Chondrocyte (in vitro differentiated cells): ENCODE results near the gene PLB1. TPM values are rescaled to one million over a fixed set of nuclear protein-coding genes. Genes with fewer than 3 reads are reported as not detected.
A peak's percentile ranks its signal among the peaks of the same experiment; 100 is the strongest.

Source experiments
- DNase-seq: peaks from one replicate; pipeline ENCODE4 v3.0.0; 2021; ENCODE audit warnings: mixed read lengths, low spot score
- H3K27ac Mint-ChIP-seq: one replicate; pipeline ENCODE4 v1.8.0; 2021; ENCODE audit warnings: mild to moderate bottlenecking, moderate library complexity, mixed read lengths; ENCODE audit not compliant: unreplicated experiment
- H3K27me3 Mint-ChIP-seq: 2 replicates; pipeline ENCODE4 v1.8.0; 2021; ENCODE audit warnings: low read depth, mixed read lengths
- H3K36me3 Mint-ChIP-seq: 2 replicates; pipeline ENCODE4 v1.8.0; 2021; ENCODE audit warnings: low read depth, mixed read lengths
- H3K4me1 Mint-ChIP-seq: 2 replicates; pipeline ENCODE4 v1.8.0; 2021; ENCODE audit warnings: low read depth, mild to moderate bottlenecking, mixed read lengths
- H3K4me3 Mint-ChIP-seq: one replicate; pipeline ENCODE4 v1.8.0; 2021; ENCODE audit warnings: mild to moderate bottlenecking, moderate library complexity, mixed read lengths; ENCODE audit not compliant: unreplicated experiment
- H3K9me3 Mint-ChIP-seq: 2 replicates; pipeline ENCODE4 v1.8.0; 2021; ENCODE audit warnings: low read depth, mixed read lengths
- total RNA-seq: library from RNA; stranded (reverse); gene quantifications from 3 replicates; pipeline ENCODE4 v1.2.1, GENCODE V29; 2021
- TF ChIP-seq, protein P1 (sequence below): fragments of 200-600 bp; sonication (generic); IDR thresholded peaks from 2 replicates; pipeline ENCODE4 v1.5.0; 2021; ENCODE audit warnings: antibody characterized with exemption, mild to moderate bottlenecking, moderate library complexity

PLB1 gene
- total RNA-seq, 1 donor from 2014 or later: 4.4 TPM

DNA sequence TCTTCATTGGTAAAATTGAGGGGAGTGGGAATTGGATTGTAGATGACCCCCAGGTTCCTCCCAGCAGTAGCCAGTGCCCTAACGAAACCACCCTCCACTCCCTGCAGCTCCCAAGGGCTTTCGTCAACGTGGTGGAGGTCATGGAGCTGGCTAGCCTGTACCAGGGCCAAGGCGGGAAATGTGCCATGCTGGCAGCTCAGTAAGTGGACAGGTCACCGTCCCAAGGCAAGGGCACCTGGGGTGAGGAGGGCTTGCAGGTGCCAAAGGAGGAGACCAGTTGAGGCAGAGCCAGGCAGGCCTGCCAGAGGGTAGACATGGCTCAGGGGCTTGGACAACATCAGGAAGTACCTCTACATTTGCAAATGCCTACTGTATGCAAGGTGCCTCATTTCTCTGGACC, 133.1 kb downstream of the PLB1 start:
- no peak for DNase-seq
- Mint-ChIP-seq H3K36me3 (no peaks in the 10 kb centered on the region), H3K9me3 (no peaks in the 10 kb centered on the region), H3K4me1 (peaks cover 77% of the 10 kb centered on the region), H3K4me3 (no peak overlapping the region), H3K27ac (no peak overlapping the region), H3K27me3 (no peaks in the 10 kb centered on the region)
- TF ChIP-seq, protein P1, sequence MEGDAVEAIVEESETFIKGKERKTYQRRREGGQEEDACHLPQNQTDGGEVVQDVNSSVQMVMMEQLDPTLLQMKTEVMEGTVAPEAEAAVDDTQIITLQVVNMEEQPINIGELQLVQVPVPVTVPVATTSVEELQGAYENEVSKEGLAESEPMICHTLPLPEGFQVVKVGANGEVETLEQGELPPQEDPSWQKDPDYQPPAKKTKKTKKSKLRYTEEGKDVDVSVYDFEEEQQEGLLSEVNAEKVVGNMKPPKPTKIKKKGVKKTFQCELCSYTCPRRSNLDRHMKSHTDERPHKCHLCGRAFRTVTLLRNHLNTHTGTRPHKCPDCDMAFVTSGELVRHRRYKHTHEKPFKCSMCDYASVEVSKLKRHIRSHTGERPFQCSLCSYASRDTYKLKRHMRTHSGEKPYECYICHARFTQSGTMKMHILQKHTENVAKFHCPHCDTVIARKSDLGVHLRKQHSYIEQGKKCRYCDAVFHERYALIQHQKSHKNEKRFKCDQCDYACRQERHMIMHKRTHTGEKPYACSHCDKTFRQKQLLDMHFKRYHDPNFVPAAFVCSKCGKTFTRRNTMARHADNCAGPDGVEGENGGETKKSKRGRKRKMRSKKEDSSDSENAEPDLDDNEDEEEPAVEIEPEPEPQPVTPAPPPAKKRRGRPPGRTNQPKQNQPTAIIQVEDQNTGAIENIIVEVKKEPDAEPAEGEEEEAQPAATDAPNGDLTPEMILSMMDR: no peak

DNA sequence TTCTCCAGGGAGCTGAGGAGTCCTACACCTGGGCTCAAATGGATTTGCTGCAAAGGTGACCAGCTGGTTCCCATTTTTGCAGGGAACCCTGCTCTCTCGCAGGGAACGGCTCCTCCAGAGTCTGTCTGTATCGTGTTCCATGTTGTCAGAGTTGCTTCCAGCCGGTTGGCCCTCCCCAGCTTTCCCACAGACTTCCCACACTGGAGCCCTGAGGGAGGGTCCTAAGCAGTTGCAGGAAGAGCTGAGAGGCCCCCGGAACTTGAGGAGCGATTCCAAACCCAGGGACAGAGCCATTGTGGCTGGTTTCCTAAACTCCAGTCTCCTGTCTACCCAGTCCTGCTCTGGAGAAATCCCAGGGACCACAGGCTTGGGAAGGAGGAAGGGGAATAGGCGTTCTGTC, 134.1 kb downstream of the PLB1 start:
- TF ChIP-seq, protein P1: no peak
- Mint-ChIP-seq H3K27ac (no peak overlapping the region), H3K9me3 (no peaks in the 10 kb centered on the region), H3K27me3 (no peaks in the 10 kb centered on the region), H3K4me1 (peaks cover 77% of the 10 kb centered on the region), H3K4me3 (no peak overlapping the region), H3K36me3 (no peaks in the 10 kb centered on the region)
- DNase-seq: no peak

DNA sequence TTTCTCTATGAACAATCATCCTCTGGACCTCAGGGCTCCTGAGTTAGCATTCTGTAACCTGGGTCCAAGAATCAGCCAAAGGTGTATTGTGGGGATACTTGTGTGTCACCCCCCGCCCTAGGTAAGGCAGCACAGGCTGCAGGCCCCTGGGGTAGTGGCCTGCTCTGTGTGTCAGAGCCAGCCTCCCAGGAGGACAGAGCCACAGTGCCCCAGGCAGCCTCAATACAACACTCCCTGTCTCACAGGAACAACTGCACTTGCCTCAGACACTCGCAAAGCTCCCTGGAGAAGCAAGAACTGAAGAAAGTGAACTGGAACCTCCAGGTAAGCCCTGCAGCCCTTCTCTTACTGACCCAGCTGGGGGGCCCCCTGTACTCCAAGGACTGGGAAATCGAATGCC, 134.5 kb downstream of the PLB1 start:
- no peaks in the 10 kb centered on the region for H3K9me3 Mint-ChIP-seq
- H3K36me3 Mint-ChIP-seq: no peaks in the 10 kb centered on the region
- peaks cover 77% of the 10 kb centered on the region for H3K4me1 Mint-ChIP-seq
- TF ChIP-seq, protein P1: no peak
- H3K27me3 Mint-ChIP-seq: no peaks in the 10 kb centered on the region
- DNase-seq: no peak
- peak overlapping the region; percentile 34 for H3K27ac Mint-ChIP-seq
- H3K4me3 Mint-ChIP-seq: no peak overlapping the region

DNA sequence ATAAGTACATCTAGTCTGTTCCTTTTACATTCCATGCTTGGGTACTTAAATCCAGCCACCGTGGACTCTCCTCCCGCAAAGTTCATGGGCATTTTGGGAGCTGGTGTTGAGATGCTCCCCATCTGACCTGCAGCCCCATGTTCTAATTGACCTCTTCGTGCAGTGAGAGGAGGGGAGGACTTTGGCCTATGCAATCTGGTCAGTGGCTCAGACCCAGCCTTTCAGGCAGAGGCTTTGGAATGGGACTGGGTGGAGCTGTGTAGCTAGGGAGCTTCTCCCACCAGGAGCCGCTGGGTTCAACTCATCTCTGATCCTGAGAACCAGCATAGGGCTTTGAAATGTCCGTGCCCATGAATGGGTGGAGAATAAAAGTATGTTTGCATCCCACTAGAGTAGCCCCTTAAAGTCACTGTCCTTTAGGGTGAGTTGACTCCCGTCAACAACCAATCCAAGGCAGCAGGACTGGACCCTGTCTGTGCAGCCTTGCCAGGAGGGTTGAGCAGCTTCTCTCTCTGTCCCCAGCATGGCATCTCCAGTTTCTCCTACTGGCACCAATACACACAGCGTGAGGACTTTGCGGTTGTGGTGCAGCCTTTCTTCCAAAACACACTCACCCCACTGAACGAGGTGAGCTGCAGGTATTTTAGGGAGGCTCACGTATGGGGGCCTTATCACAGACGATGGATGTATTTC, 135.8 kb downstream of the PLB1 start:
- Mint-ChIP-seq H3K27me3 (no peaks in the 10 kb centered on the region), H3K4me1 (peaks cover 77% of the 10 kb centered on the region), H3K9me3 (no peaks in the 10 kb centered on the region), H3K4me3 (no peak overlapping the region), H3K36me3 (no peaks in the 10 kb centered on the region), H3K27ac (no peak overlapping the region)
- DNase-seq: no peak
- TF ChIP-seq, protein P1: no peak

DNA sequence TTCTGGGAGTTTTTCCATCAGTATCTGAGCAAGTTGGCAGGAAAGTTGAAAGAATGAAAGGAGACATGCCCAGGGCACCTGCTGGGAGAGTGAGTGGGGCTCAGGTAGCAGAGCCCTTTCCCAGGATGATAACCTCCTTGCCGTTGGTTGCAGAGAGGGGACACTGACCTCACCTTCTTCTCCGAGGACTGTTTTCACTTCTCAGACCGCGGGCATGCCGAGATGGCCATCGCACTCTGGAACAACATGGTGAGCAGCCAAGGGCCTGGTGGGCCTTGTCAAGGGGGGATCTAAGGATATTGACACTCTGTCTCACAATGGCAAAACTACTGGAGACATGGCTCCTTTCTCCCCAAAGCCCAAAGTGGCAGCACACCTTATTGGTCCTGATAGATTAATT, 136.9 kb downstream of the PLB1 start:
- no peak overlapping the region for H3K27ac Mint-ChIP-seq
- no peaks in the 10 kb centered on the region for H3K9me3 Mint-ChIP-seq
- no peaks in the 10 kb centered on the region for H3K36me3 Mint-ChIP-seq
- no peak for DNase-seq
- no peaks in the 10 kb centered on the region for H3K27me3 Mint-ChIP-seq
- peaks cover 77% of the 10 kb centered on the region for H3K4me1 Mint-ChIP-seq
- H3K4me3 Mint-ChIP-seq: no peak overlapping the region
- TF ChIP-seq, protein P1: no peak
